Activated T-cell treated with anti-CD3 and anti-CD28 coated beads for 4 hours (primary cell): ENCODE data around the gene COQ6.
"Not testable (repeated sequence)": the region's sequence is repeated elsewhere in the genome, so short reads cannot be mapped to it uniquely, and the experiment has no call there.

ENCODE experiments used
- DNase-seq: peaks from one replicate; pipeline ENCODE4 v3.0.0-alpha.2; 2020

COQ6 gene

GRCh38 chr14:73949752-73950734 lies at the start of gene COQ6, which contains the start of gene FAM161B:
TSS of gene COQ6 (plus strand) at chr14:73950302. CDS start at chr14:73950333, 31 bp downstream.
TSS of gene FAM161B (minus strand) at chr14:73950094. CDS start at chr14:73950026, 68 bp downstream.
- peak; percentile 75 for DNase-seq

- no peak for DNase-seq
These were observed 47.1 kb upstream of the COQ6 start for GRCh38 chr14:73903028-73903427.

- no peak for DNase-seq
These were observed 40.4 kb upstream of the COQ6 start for GRCh38 chr14:73909681-73910080.

- no peak for DNase-seq
These were observed 36.8 kb upstream of the COQ6 start for GRCh38 chr14:73913256-73913655.

- no peak for DNase-seq
These were observed 33.8 kb upstream of the COQ6 start for GRCh38 chr14:73916324-73916723.

GRCh38 chr14:73919457-73919856 lies 30.6 kb upstream of the COQ6 start:
- DNase-seq: not testable (repeated sequence)

GRCh38 chr14:73924337-73924736 lies 25.8 kb upstream of the COQ6 start:
- DNase-seq: no peak

GRCh38 chr14:73935666-73936065 lies 14.4 kb upstream of the COQ6 start:
- DNase-seq: no peak

GRCh38 chr14:73936548-73936947 lies 13.6 kb upstream of the COQ6 start:
- no peak for DNase-seq

- no peak for DNase-seq
These were observed 13.1 kb upstream of the COQ6 start for GRCh38 chr14:73937012-73937411.

GRCh38 chr14:73942180-73942579 lies 7.9 kb upstream of the COQ6 start:
- DNase-seq: no peak

- DNase-seq: no peak
These were observed 7.0 kb upstream of the COQ6 start for GRCh38 chr14:73943083-73943482.

- no peak for DNase-seq
These were observed 5.5 kb upstream of the COQ6 start for GRCh38 chr14:73944432-73945158.

GRCh38 chr14:73945159-73945670 lies 4.9 kb upstream of the COQ6 start:
- no peak for DNase-seq

GRCh38 chr14:73953731-73954130 lies 3.6 kb downstream of the COQ6 start:
- DNase-seq: no peak

GRCh38 chr14:73955674-73956073 lies 5.6 kb downstream of the COQ6 start:
- no peak for DNase-seq

GRCh38 chr14:73958591-73958990 lies 8.5 kb downstream of the COQ6 start:
- DNase-seq: no peak

- DNase-seq: no peak
These were observed 11.1 kb downstream of the COQ6 start for GRCh38 chr14:73961192-73961591.

- no peak for DNase-seq
These were observed 15.1 kb downstream of the COQ6 start for GRCh38 chr14:73965216-73965615.

GRCh38 chr14:73968885-73969284 lies 18.8 kb downstream of the COQ6 start:
- DNase-seq: no peak

- no peak for DNase-seq
These were observed 23.4 kb downstream of the COQ6 start for GRCh38 chr14:73973497-73973896.

GRCh38 chr14:73976125-73976524 lies 26.0 kb downstream of the COQ6 start:
- DNase-seq: no peak

GRCh38 chr14:73977896-73978295 lies 27.8 kb downstream of the COQ6 start:
- DNase-seq: no peak

GRCh38 chr14:73988065-73988464 lies 38.0 kb downstream of the COQ6 start:
- no peak for DNase-seq
